Measurements from ENCODE around the gene LRIF1. TPM values are rescaled to one million over a fixed set of nuclear protein-coding genes. Genes with fewer than 3 reads are reported as not detected.
A peak's percentile ranks its signal among the peaks of the same experiment; 100 is the strongest.

Gene LRIF1
- total and polyA plus RNA-seq, 2 of the 4 experiments (the other 2 are of a cell fraction): 5.4 to 6.8 TPM

DNA sequence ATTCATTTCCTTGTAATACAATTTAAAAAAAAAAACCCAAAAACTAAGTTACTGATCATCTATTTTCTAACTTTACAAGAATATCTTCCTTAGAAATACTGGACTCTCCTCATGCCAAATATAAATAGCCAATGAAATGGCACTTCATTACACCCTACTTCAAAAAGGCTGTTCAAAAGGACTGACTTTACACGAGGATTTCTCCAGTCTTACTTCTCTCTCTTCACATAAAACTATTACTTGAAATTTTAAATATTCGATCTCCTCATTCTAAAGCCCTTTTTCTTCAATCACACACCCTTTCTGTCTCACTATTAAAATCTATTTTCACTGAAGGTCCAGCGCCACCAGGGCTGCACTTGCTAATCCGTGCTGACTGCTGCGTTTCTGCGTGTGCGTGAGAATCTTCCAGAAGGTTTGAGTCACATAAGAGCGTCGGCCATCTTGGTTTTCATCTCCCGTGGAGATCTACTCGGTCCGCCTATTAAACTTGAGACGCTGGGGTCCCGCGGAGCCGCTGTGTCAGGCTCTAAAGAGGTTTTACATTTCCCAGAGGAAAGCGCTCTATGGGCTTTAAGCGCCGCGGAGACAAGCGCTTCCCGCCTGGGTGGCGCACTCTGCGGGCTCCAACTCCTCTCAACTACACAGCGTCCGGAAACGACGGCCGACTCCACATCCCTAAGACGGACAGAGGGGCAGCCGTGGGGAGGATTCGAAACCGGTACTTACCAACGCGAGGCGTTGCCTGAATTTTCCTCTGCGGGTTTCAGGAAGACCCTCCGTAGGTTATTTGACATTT, 631 bp downstream of the LRIF1 start:
- POLR2A ChIA-PET (ENCODE audit: unreplicated experiment): no interaction called here
- in situ Hi-C loops (cut with MboI; ENCODE audit: low sequenced_read_pairs): no loop called here
- intact Hi-C loops (cut with micrococcal nuclease): no loop called here

More for the DNA sequence above, 631 bp downstream of the LRIF1 start:
- Histone ChIP-seq H4K5ac (ENCODE audit: low read depth, low read length) (peak overlapping the region; percentile 29), H4K8ac (ENCODE audit: low read depth in 2 of 2, low read length in 2 of 2) (peak overlapping the region; percentile 80 to 90), H3K36me3 (ENCODE audit: control insufficient read depth, insufficient read depth, low read length) (no peaks in the 10 kb centered on the region), H2BK20ac (ENCODE audit: low read depth, low read length) (no peak overlapping the region), H3K4me2 (ENCODE audit: low read depth, low read length) (peak overlapping the region; percentile 33), H3K4me3 (ENCODE audit: insufficient read depth, low read depth, low read length) (peak overlapping the region; percentile 55), H3K14ac (replicated peaks; ENCODE audit: low read depth, low read length) (peak overlapping the region; percentile 78), H2AK5ac (ENCODE audit: low read depth, low read length) (no peak overlapping the region), H3K23ac (ENCODE audit: low read depth, low read length) (peak overlapping the region; percentile 93), H3K9me1 (ENCODE audit: insufficient read depth, low read length) (no peaks in the 10 kb centered on the region), H4K20me1 (ENCODE audit: insufficient read depth, low read length) (no peaks in the 10 kb centered on the region), H2BK120ac (ENCODE audit: low read depth, low read length) (no peak overlapping the region), H3K4me1 (ENCODE audit: control insufficient read depth, insufficient read depth, low read length) (no peaks in the 10 kb centered on the region), H2BK5ac (ENCODE audit: low read depth, low read length, poor library complexity, severe bottlenecking) (peak overlapping the region; percentile 52), H3K27ac (ENCODE audit: insufficient read depth, low read length) (peak overlapping the region; percentile 41), H3K79me1 (ENCODE audit: low read depth in 1 of 2, low read length in 2 of 2) (peaks cover 0 to 4% of the 10 kb centered on the region in 2 experiments; a peak in 1 of 4 replicates), H2AK9ac (replicated peaks; ENCODE audit: low read depth, low read length, poor library complexity) (peak overlapping the region; percentile 87), H4K91ac (ENCODE audit: insufficient read depth, low read depth, low read length) (peak overlapping the region; percentile 65), H3K56ac (ENCODE audit: extremely low read depth, insufficient read depth, low read length) (peak overlapping the region; percentile 66; the same call in 1 of the 2 replicates), H3K9ac (ENCODE audit: low read depth, low read length) (peak overlapping the region; percentile 37), H3K4ac (ENCODE audit: low read depth, low read length) (peak overlapping the region; percentile 79), H2AFZ (replicated peaks; ENCODE audit: low read length, poor library complexity) (peak overlapping the region; percentile 95), H3K9me3 (ENCODE audit: control insufficient read depth, insufficient read depth, low read length) (no peaks in the 10 kb centered on the region), H3K18ac (ENCODE audit: low read depth, low read length) (peak overlapping the region; percentile 0; the same call in 1 of the 2 replicates), H3K27me3 (ENCODE audit: control insufficient read depth, insufficient read depth, low read length) (no peaks in the 10 kb centered on the region), H2BK15ac (ENCODE audit: low read depth, low read length) (no peak overlapping the region)
- DNase-seq (peak; percentile 89), ATAC-seq (ENCODE audit: low read depth) (peak; percentile 66)
- TSS peak; percentile 64 for BruUV-seq (replicated peaks)
- CTCF ChIA-PET: no interaction called here
- TF ChIP-seq MAFK (IDR thresholded peaks at IDR 0.05; ENCODE audit: low read depth, low read length): peak; percentile 72
- TF ChIP-seq CTCF (conservative IDR thresholded peaks at IDR 0.05; ENCODE audit: low read depth, low read length): no peak
- WGBS, 2 experiments (ENCODE audit: extremely low coverage in 2 of 2, insufficient read length in 1 of 2): 16 to 100% methylated on average over 1 to 12 of the region's 38 CpGs
- dilution Hi-C loops (cut with HindIII; ENCODE audit: low sequenced_read_pairs, unreplicated experiment): no loop called here
